ENCODE results near the gene GABBR2.

Gene GABBR2

DNA sequence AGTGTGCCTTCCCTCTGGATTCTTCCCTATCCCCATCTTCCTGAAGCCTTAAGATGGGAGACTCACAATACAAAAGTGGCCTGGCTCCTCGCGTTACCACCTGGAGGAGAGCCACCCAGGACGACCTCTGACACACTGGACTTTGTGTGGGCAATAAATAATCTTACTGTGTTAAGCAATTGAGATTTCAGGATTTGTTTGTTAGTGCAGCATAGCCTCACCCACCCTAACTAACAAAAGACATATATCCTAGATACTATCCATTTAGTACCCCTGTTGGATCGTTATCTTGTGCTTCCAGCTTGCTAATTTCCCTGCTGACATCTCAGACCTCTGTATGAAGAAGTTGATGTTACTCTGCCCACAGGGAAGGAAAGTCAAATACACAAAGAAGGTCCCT, 7.9 kb downstream of the GABBR2 start:
- no peak overlapping the region for H4K8ac ChIP-seq (ENCODE audit: low read depth, low read length)
- no peak overlapping the region for H2BK12ac ChIP-seq (ENCODE audit: low read length)
- no peak overlapping the region for H2BK5ac ChIP-seq (ENCODE audit: low read depth, low read length, poor library complexity)
- H3K14ac ChIP-seq (ENCODE audit: low read length) = no peak overlapping the region
- H3K18ac ChIP-seq (ENCODE audit: low read length) = no peak overlapping the region
- H3K27ac ChIP-seq (ENCODE audit: low read depth, low read length) = no peak overlapping the region
- DNase-seq = no peak
- no peak overlapping the region for H3K4ac ChIP-seq (ENCODE audit: low read depth, low read length)
- H3K9ac ChIP-seq (ENCODE audit: low read length) = no peak overlapping the region
- H2BK120ac ChIP-seq (ENCODE audit: insufficient read depth, low read length, poor library complexity) = no peak overlapping the region
- no peaks in the 10 kb centered on the region for H3K79me1 ChIP-seq (ENCODE audit: low read length)
- no peak overlapping the region for H3K23ac ChIP-seq (ENCODE audit: low read length)
- WGBS (ENCODE audit: extremely low coverage, insufficient coverage, insufficient read length) = no CpG with 5 or more reads among the region's 4 CpGs
- no peak overlapping the region for H4K12ac ChIP-seq (ENCODE audit: low read depth, low read length)
- H2AK5ac ChIP-seq (ENCODE audit: low read length) = no peak overlapping the region
- no peaks in the 10 kb centered on the region for H3K36me3 ChIP-seq (ENCODE audit: control insufficient read depth in 1 of 2, insufficient read depth in 2 of 2, low read length in 2 of 2)
- peaks cover 3% of the 10 kb centered on the region for H3K9me3 ChIP-seq (ENCODE audit: insufficient read depth, low read depth, low read length)
- H4K91ac ChIP-seq (ENCODE audit: low read depth, low read length) = no peak overlapping the region
- no peaks in the 10 kb centered on the region for H3K4me1 ChIP-seq (ENCODE audit: control insufficient read depth in 1 of 2, insufficient read depth in 2 of 2, low read length in 2 of 2)
- no peak overlapping the region for H3K4me2 ChIP-seq (ENCODE audit: low read length)
- H2AFZ ChIP-seq (ENCODE audit: insufficient read depth, low read length, poor library complexity) = no peak overlapping the region
- H3K27me3 ChIP-seq (ENCODE audit: insufficient read depth, low read length) = no peaks in the 10 kb centered on the region
- H3K79me2 ChIP-seq (ENCODE audit: control insufficient read depth, insufficient read depth, low read length, poor library complexity) = no peaks in the 10 kb centered on the region
- H3K4me3 ChIP-seq (ENCODE audit: low read depth, low read length) = no peak overlapping the region

DNA sequence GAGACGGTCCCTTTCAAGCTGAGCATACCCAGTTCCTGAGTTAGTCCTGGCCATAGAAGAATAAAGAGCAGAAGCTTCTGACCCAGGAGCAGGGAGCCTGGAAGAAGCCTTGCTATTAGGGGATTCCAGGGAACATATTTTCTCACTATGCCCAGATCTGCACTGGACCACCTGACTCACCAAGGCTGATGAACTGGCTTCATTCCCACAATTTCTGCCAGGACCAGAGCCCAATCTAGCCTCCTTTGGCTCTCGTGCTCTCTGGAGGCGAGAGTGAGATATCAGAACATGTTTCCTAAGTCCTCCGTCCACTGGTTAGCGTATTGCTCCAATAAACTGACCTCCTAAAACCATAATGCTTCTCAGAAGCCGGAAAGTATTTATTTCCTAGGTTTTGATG, 9.9 kb downstream of the GABBR2 start:
- no peaks in the 10 kb centered on the region for H3K4me1 ChIP-seq (ENCODE audit: control insufficient read depth in 1 of 2, insufficient read depth in 2 of 2, low read length in 2 of 2)
- no peak overlapping the region for H3K27ac ChIP-seq (ENCODE audit: low read depth, low read length)
- no peak overlapping the region for H2AK5ac ChIP-seq (ENCODE audit: low read length)
- H3K79me2 ChIP-seq (ENCODE audit: control insufficient read depth, insufficient read depth, low read length, poor library complexity) = no peaks in the 10 kb centered on the region
- no peak overlapping the region for H4K91ac ChIP-seq (ENCODE audit: low read depth, low read length)
- H4K12ac ChIP-seq (ENCODE audit: low read depth, low read length) = no peak overlapping the region
- H3K79me1 ChIP-seq (ENCODE audit: low read length) = no peaks in the 10 kb centered on the region
- H3K4me2 ChIP-seq (ENCODE audit: low read length) = no peak overlapping the region
- no peak overlapping the region for H2AFZ ChIP-seq (ENCODE audit: insufficient read depth, low read length, poor library complexity)
- no peak overlapping the region for H3K4me3 ChIP-seq (ENCODE audit: low read depth, low read length)
- H3K23ac ChIP-seq (ENCODE audit: low read length) = no peak overlapping the region
- H3K9ac ChIP-seq (ENCODE audit: low read length) = no peak overlapping the region
- no peaks in the 10 kb centered on the region for H3K27me3 ChIP-seq (ENCODE audit: insufficient read depth, low read length)
- DNase-seq = no peak
- H3K9me3 ChIP-seq (ENCODE audit: insufficient read depth, low read depth, low read length) = peaks cover 3% of the 10 kb centered on the region
- no peak overlapping the region for H4K8ac ChIP-seq (ENCODE audit: low read depth, low read length)
- no peak overlapping the region for H3K4ac ChIP-seq (ENCODE audit: low read depth, low read length)
- no peak overlapping the region for H3K18ac ChIP-seq (ENCODE audit: low read length)
- H3K14ac ChIP-seq (ENCODE audit: low read length) = no peak overlapping the region
- no peaks in the 10 kb centered on the region for H3K36me3 ChIP-seq (ENCODE audit: control insufficient read depth in 1 of 2, insufficient read depth in 2 of 2, low read length in 2 of 2)
- H2BK12ac ChIP-seq (ENCODE audit: low read length) = no peak overlapping the region
- H2BK5ac ChIP-seq (ENCODE audit: low read depth, low read length, poor library complexity) = no peak overlapping the region
- H2BK120ac ChIP-seq (ENCODE audit: insufficient read depth, low read length, poor library complexity) = no peak overlapping the region
- WGBS (ENCODE audit: extremely low coverage, insufficient coverage, insufficient read length) = no CpG with 5 or more reads among the region's 6 CpGs

DNA sequence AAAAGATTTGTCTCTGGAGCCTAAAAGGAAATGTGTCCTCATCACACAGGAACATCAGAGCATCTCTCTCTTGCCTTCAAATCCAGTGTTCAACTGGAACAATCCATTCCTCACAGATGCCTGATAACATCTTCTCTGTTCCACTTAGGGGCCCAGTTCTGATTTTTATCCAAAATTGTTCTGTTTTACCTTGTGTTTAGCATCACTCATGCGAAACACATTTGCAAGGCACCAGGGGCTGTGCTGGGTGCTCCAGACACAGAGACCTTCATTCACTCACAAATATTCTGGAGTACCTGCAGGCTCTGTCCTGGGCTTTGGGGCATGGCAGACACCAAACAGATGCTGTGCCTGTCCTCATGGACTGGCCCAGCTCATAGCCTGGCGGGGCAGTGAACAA, 13.8 kb downstream of the GABBR2 start:
- no peak overlapping the region for H2AFZ ChIP-seq (ENCODE audit: insufficient read depth, low read length, poor library complexity)
- H4K8ac ChIP-seq (ENCODE audit: low read depth, low read length) = no peak overlapping the region
- H3K27ac ChIP-seq (ENCODE audit: low read depth, low read length) = no peak overlapping the region
- no peak overlapping the region for H3K14ac ChIP-seq (ENCODE audit: low read length)
- no peak overlapping the region for H4K91ac ChIP-seq (ENCODE audit: low read depth, low read length)
- H2AK5ac ChIP-seq (ENCODE audit: low read length) = no peak overlapping the region
- H3K23ac ChIP-seq (ENCODE audit: low read length) = no peak overlapping the region
- H3K4me1 ChIP-seq (ENCODE audit: control insufficient read depth in 1 of 2, insufficient read depth in 2 of 2, low read length in 2 of 2) = no peaks in the 10 kb centered on the region
- no peak overlapping the region for H2BK120ac ChIP-seq (ENCODE audit: insufficient read depth, low read length, poor library complexity)
- H3K79me2 ChIP-seq (ENCODE audit: control insufficient read depth, insufficient read depth, low read length, poor library complexity) = no peaks in the 10 kb centered on the region
- no peak overlapping the region for H3K4ac ChIP-seq (ENCODE audit: low read depth, low read length)
- H2BK5ac ChIP-seq (ENCODE audit: low read depth, low read length, poor library complexity) = no peak overlapping the region
- H3K4me2 ChIP-seq (ENCODE audit: low read length) = no peak overlapping the region
- no peak for DNase-seq
- no peak overlapping the region for H2BK12ac ChIP-seq (ENCODE audit: low read length)
- H3K18ac ChIP-seq (ENCODE audit: low read length) = no peak overlapping the region
- H3K27me3 ChIP-seq (ENCODE audit: insufficient read depth, low read length) = no peaks in the 10 kb centered on the region
- no CpG with 5 or more reads among the region's 2 CpGs for WGBS (ENCODE audit: extremely low coverage, insufficient coverage, insufficient read length)
- H3K4me3 ChIP-seq (ENCODE audit: low read depth, low read length) = no peak overlapping the region
- H3K79me1 ChIP-seq (ENCODE audit: low read length) = no peaks in the 10 kb centered on the region
- no peak overlapping the region for H4K12ac ChIP-seq (ENCODE audit: low read depth, low read length)
- H3K9ac ChIP-seq (ENCODE audit: low read length) = no peak overlapping the region
- H3K36me3 ChIP-seq (ENCODE audit: control insufficient read depth in 1 of 2, insufficient read depth in 2 of 2, low read length in 2 of 2) = no peaks in the 10 kb centered on the region
- H3K9me3 ChIP-seq (ENCODE audit: insufficient read depth, low read depth, low read length) = no peaks in the 10 kb centered on the region

DNA sequence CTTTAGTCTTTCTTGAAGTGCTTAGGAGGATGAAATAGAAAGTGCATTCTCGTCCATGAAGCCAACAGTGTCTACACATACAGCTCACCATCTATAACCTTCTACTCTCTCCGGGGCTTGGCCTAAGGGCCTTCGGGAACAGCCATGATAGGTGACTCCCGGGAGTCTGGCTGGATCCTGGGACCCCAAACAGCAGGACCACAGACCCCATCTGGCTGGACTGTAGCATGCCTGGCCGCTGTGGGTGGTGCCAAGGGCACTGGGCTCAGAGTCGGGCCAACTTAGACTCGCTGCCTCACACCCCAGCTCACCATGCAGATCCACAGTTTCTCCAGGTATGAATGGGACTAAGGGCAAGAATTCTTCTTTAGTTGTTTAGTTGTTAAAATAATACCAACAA, 16.3 kb downstream of the GABBR2 start:
- no peak overlapping the region for H2BK120ac ChIP-seq (ENCODE audit: insufficient read depth, low read length, poor library complexity)
- H3K27ac ChIP-seq (ENCODE audit: low read depth, low read length) = no peak overlapping the region
- H2AK5ac ChIP-seq (ENCODE audit: low read length) = no peak overlapping the region
- H3K9me3 ChIP-seq (ENCODE audit: insufficient read depth, low read depth, low read length) = no peaks in the 10 kb centered on the region
- H3K23ac ChIP-seq (ENCODE audit: low read length) = no peak overlapping the region
- no peak overlapping the region for H3K14ac ChIP-seq (ENCODE audit: low read length)
- H3K4me3 ChIP-seq (ENCODE audit: low read depth, low read length) = no peak overlapping the region
- H4K8ac ChIP-seq (ENCODE audit: low read depth, low read length) = no peak overlapping the region
- H2BK12ac ChIP-seq (ENCODE audit: low read length) = no peak overlapping the region
- H3K9ac ChIP-seq (ENCODE audit: low read length) = no peak overlapping the region
- H3K79me1 ChIP-seq (ENCODE audit: low read length) = peaks cover 5% of the 10 kb centered on the region
- no peak for DNase-seq
- H4K91ac ChIP-seq (ENCODE audit: low read depth, low read length) = no peak overlapping the region
- no CpG with 5 or more reads among the region's 7 CpGs for WGBS (ENCODE audit: extremely low coverage, insufficient coverage, insufficient read length)
- no peaks in the 10 kb centered on the region for H3K27me3 ChIP-seq (ENCODE audit: insufficient read depth, low read length)
- H3K18ac ChIP-seq (ENCODE audit: low read length) = no peak overlapping the region
- no peak overlapping the region for H3K4me2 ChIP-seq (ENCODE audit: low read length)
- no peak overlapping the region for H2AFZ ChIP-seq (ENCODE audit: insufficient read depth, low read length, poor library complexity)
- no peaks in the 10 kb centered on the region for H3K36me3 ChIP-seq (ENCODE audit: control insufficient read depth in 1 of 2, insufficient read depth in 2 of 2, low read length in 2 of 2)
- no peak overlapping the region for H3K4ac ChIP-seq (ENCODE audit: low read depth, low read length)
- peaks cover 6 to 8% of the 10 kb centered on the region in 2 experiments for H3K4me1 ChIP-seq (ENCODE audit: control insufficient read depth in 1 of 2, insufficient read depth in 2 of 2, low read length in 2 of 2)
- no peaks in the 10 kb centered on the region for H3K79me2 ChIP-seq (ENCODE audit: control insufficient read depth, insufficient read depth, low read length, poor library complexity)
- H2BK5ac ChIP-seq (ENCODE audit: low read depth, low read length, poor library complexity) = no peak overlapping the region
- no peak overlapping the region for H4K12ac ChIP-seq (ENCODE audit: low read depth, low read length)

Data from trophoblast cell (in vitro differentiated cells and primary cell).